Spleen (tissue), 11 donors: ENCODE measurements around the gene MIP. TPM values are rescaled to one million over a fixed set of nuclear protein-coding genes. Genes with fewer than 3 reads are reported as not detected.

Experiments
- DNase-seq: peaks from one replicate; pipeline ENCODE4 v3.0.0-alpha.2; 2020
- H3K27ac ChIP-seq, 8 donors: fragments of 200-600 bp; sonication (generic) in 7 of 8; 1 replicate in 4 of 8; 2 replicates in 4 of 8; pipeline versions ENCODE4 v1.5.0 to v1.8.0; 2016 to 2021; ENCODE audit warnings: inconsistent platforms in 4 of 8, mild to moderate bottlenecking in 4 of 8, moderate library complexity in 1 of 8
- H3K27me3 ChIP-seq, 7 donors: fragments of 200-600 bp; sonication (generic) in 6 of 7; replicated peaks in 1 of 7; 1 replicate in 4 of 7; 2 replicates in 3 of 7; pipeline versions ENCODE4 v1.5.0 to v1.8.0; 2016 to 2021; ENCODE audit warnings: inconsistent platforms in 3 of 7, mild to moderate bottlenecking in 1 of 7
- H3K36me3 ChIP-seq, 6 donors: fragments of 200-600 bp; sonication (generic) in 5 of 6; 1 replicate in 4 of 6; 2 replicates in 2 of 6; pipeline versions ENCODE4 v1.5.0 to v1.8.0; 2016 to 2021; ENCODE audit warnings: inconsistent platforms in 2 of 6
- H3K4me1 ChIP-seq, 6 donors: fragments of 200-600 bp; sonication (generic) in 5 of 6; 1 replicate in 3 of 6; 2 replicates in 3 of 6; pipeline versions ENCODE4 v1.5.0 to v1.8.0; 2016 to 2021; ENCODE audit warnings: inconsistent platforms in 3 of 6
- H3K4me3 ChIP-seq, 8 donors: fragments of 200-600 bp; sonication (generic) in 7 of 8; 1 replicate in 4 of 8; 2 replicates in 4 of 8; pipeline versions ENCODE4 v1.5.0 to v1.8.0; 2016 to 2021; ENCODE audit warnings: inconsistent platforms in 4 of 8, mild to moderate bottlenecking in 4 of 8, moderate library complexity in 2 of 8
- H3K9me3 ChIP-seq, 8 donors: fragments of 200-600 bp; sonication (generic) in 7 of 8; 1 replicate in 4 of 8; 2 replicates in 4 of 8; pipeline versions ENCODE4 v1.5.0 to v1.8.0; 2016 to 2021; ENCODE audit warnings: inconsistent platforms in 4 of 8
- POLR2A ChIP-seq, 3 donors: fragments of 450-650 bp; IDR thresholded peaks; one replicate each; pipeline ENCODE4 v1.5.1; 2017; ENCODE audit warnings: antibody characterized with exemption in 3 of 3, mild to moderate bottlenecking in 1 of 3
- POLR2AphosphoS5 ChIP-seq, 3 donors: sonication (generic); formaldehyde crosslinking; IDR thresholded peaks; one replicate each; pipeline ENCODE4 v1.5.1; 2017; ENCODE audit warnings: antibody characterized with exemption in 3 of 3
- WGBS, 5 donors: extraction: QIAGEN DNeasy Blood & Tissue Kit in 3 of 5; methylation state at CpG; one replicate each; pipeline versions ENCODE4 v1.1.5 to v1.1.7; 2013 to 2018; 5-methylcytosine and 5-hydroxymethylcytosine counted together
- intact Hi-C: fragments of 100-400 bp; cut with DNase I; formaldehyde crosslinking; loops from one replicate; pipeline ENCODE4 v1.15.0; 2023; ENCODE audit warnings: low total_unique reads
- polyA plus RNA-seq, 3 donors: library from polyadenylated mRNA; stranded (reverse); fragments of 200-250 nt; gene quantifications; one replicate each; pipeline ENCODE4 v1.2.1, GENCODE V29; 2013
- total RNA-seq, 7 donors: library from RNA; depleted of rRNA in 3 of 7; stranded (reverse); fragments of >200 nt in 3 of 7; fragmentation: NEBNext Ultra II Directional in 4 of 7; extraction: Animal tissue kit (Norgen Biotek cat#: 25700) in 4 of 7; gene quantifications; one replicate each; pipeline versions ENCODE4 v1.1.0 to v1.2.1, GENCODE V29; 2016 to 2021
- TF ChIP-seq, protein P1 (sequence below), 11 experiments: fragments of 200-600 bp in 7 of 11; fragments of 450-650 bp in 4 of 11; sonication (generic) in 4 of 11; IDR thresholded peaks in 8 of 11; conservative IDR thresholded peaks in 3 of 11; 1 replicate in 7 of 11; 2 replicates in 4 of 11; pipeline versions ENCODE4 v1.4.0 to v1.8.0; 2016 to 2021; ENCODE audit warnings: antibody characterized with exemption in 11 of 11, inconsistent platforms in 4 of 11, mild to moderate bottlenecking in 1 of 11
- donor health status: healthy with polysubstance abuse.
- donor health status: DM: no; HTN: no; CAD: no; lungs with moderate emphysema.
- donor health status: DM: no; HTN: no; CAD: no.
- donor health status: Bipolar disorder and iron deficiency.
- donor health status: healthy.
- donor health status: DM: no; HTN: no; CAD: no.
- donor health status: DM: yes; HTN: yes; CAD: no.

Gene MIP
- total and polyA plus RNA-seq, 10 donors, result 0.07 to 0.52 (median 0.14) TPM; not detected in 7

DNA sequence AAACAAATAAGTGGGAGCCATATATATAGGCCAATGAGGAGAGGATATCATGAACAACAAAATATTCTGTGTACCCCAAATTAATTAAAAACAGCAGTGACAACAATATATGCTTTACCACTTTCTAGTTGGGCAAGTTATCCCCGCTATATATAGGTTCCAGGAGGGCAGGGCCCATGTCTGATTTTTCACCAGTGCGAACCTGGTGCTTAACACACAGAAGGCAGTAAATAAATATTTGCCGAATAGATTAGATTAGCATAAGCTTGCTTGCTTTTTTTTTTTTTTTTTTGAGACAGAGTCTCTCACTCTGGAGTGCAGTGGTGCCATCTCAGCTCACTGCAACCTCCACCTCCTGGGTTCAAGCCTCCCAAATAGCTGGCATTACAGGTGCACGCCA, 3.4 kb upstream of the MIP start:
- no peak for DNase-seq
- Histone ChIP-seq H3K4me3 (no peak overlapping the region), H3K36me3 (no peaks in the 10 kb centered on the region), H3K4me1 (peaks cover 0 to 9% (median 0%) of the 10 kb centered on the region in 6 donors), H3K27ac (no peak overlapping the region), H3K9me3 (no peaks in the 10 kb centered on the region), H3K27me3 (no peaks in the 10 kb centered on the region)
- TF ChIP-seq, protein P1, sequence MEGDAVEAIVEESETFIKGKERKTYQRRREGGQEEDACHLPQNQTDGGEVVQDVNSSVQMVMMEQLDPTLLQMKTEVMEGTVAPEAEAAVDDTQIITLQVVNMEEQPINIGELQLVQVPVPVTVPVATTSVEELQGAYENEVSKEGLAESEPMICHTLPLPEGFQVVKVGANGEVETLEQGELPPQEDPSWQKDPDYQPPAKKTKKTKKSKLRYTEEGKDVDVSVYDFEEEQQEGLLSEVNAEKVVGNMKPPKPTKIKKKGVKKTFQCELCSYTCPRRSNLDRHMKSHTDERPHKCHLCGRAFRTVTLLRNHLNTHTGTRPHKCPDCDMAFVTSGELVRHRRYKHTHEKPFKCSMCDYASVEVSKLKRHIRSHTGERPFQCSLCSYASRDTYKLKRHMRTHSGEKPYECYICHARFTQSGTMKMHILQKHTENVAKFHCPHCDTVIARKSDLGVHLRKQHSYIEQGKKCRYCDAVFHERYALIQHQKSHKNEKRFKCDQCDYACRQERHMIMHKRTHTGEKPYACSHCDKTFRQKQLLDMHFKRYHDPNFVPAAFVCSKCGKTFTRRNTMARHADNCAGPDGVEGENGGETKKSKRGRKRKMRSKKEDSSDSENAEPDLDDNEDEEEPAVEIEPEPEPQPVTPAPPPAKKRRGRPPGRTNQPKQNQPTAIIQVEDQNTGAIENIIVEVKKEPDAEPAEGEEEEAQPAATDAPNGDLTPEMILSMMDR (IDR thresholded peaks at IDR 0.05 in 8 of 11, conservative IDR thresholded peaks at IDR 0.05 in 3 of 11), result no peak
- TF ChIP-seq POLR2A (IDR thresholded peaks at IDR 0.05) (no peak), POLR2AphosphoS5 (IDR thresholded peaks at IDR 0.05) (no peak)
- WGBS, 5 donors, result 87 to 96% (median 95%) methylated on average over 4 of the region's 4 CpGs
- intact Hi-C loops, result no loop called here

DNA sequence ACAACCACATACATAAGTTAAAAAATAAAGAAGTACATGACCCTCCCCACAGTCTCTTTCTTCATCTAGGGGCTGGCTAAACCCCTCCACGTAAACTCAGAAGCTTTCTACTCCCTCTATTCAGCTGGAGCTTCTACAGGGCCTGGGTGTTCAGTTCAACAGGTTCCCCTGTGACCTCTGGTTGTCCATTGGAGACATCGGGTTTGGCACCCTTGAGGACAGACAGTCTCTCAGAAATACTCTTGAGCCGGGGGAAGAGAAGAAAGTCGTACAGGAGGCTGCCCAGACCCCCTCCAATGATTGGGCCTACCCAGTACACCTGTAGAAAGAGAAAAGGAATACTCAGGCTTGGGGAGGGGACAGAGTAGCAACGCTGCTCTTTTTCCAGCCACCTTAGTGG, 3.3 kb downstream of the MIP start:
- no peak for DNase-seq
- no peaks in the 10 kb centered on the region for H3K36me3 ChIP-seq
- no peaks in the 10 kb centered on the region for H3K27me3 ChIP-seq
- TF ChIP-seq POLR2AphosphoS5 (IDR thresholded peaks at IDR 0.05) (no peak), POLR2A (IDR thresholded peaks at IDR 0.05) (no peak)
- TF ChIP-seq, protein P1 (IDR thresholded peaks at IDR 0.05 in 8 of 11, conservative IDR thresholded peaks at IDR 0.05 in 3 of 11), result no peak
- no peaks in the 10 kb centered on the region for H3K9me3 ChIP-seq
- intact Hi-C loops, result no loop called here
- H3K4me3 ChIP-seq, result no peak overlapping the region
- 70 to 78% (median 74%) methylated on average over 5 of the region's 5 CpGs for WGBS, 5 donors
- peaks cover 4 to 29% (median 19%) of the 10 kb centered on the region in 6 donors for H3K4me1 ChIP-seq
- no peak overlapping the region for H3K27ac ChIP-seq

DNA sequence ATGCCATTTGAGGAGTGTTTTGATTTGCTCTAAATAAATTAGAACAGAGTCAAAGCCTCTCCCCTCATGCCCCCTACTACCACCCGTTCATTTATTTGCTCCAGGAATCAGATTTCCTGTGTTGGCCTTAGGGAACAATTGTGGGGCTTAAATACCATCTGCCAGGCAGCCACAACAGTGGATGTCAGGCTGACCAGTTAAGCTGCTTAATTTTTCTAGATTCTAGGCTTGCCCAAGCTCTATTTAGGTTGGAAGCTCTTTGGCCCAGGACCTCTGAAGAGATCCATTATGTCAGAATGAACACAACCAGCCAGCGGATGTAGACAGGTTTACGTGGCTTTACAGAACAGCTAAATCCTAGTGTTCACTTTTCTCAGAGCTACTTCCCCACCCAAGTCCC, 4.2 kb downstream of the MIP start:
- no peak overlapping the region for H3K4me3 ChIP-seq
- no peaks in the 10 kb centered on the region for H3K9me3 ChIP-seq
- intact Hi-C loops, result no loop called here
- TF ChIP-seq POLR2A (IDR thresholded peaks at IDR 0.05) (no peak), POLR2AphosphoS5 (IDR thresholded peaks at IDR 0.05) (no peak)
- TF ChIP-seq, protein P1 (IDR thresholded peaks at IDR 0.05 in 8 of 11, conservative IDR thresholded peaks at IDR 0.05 in 3 of 11), result no peak
- H3K4me1 ChIP-seq, result peaks cover 4 to 29% (median 19%) of the 10 kb centered on the region in 6 donors
- H3K27me3 ChIP-seq, result no peaks in the 10 kb centered on the region
- WGBS, 5 donors, result 85 to 91% (median 88%) methylated on average over 3 of the region's 3 CpGs
- no peak for DNase-seq
- H3K27ac ChIP-seq, result peak overlapping the region in 6 of 8 donors; percentile 64 to 92 (median 88)
- no peaks in the 10 kb centered on the region for H3K36me3 ChIP-seq

DNA sequence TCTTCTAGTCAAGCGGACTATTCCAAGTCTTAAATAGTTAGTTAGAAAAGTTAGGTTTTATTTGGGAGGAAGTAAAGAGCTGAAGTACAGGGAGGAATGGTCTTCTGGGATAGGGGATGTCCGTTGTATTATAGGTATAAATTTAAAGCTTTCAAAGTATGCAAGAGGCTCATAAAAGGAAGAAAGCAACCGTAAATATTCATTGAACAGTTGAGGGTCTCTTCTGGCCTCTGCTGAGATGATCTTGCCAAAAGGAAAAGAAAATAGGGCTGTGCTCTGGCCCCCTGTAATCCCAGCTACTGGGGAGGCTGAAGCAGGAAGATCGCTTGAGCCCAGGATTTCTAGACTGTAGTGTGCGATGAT, 4.9 kb downstream of the MIP start:
- DNase-seq, result no peak
- 26 to 33% (median 28%) methylated on average over 5 of the region's 5 CpGs for WGBS, 5 donors
- H3K27me3 ChIP-seq, result no peaks in the 10 kb centered on the region
- peak overlapping the region; percentile 64 to 92 (median 88) for H3K27ac ChIP-seq
- peaks cover 4 to 31% (median 19%) of the 10 kb centered on the region in 6 donors for H3K4me1 ChIP-seq
- no peaks in the 10 kb centered on the region for H3K36me3 ChIP-seq
- H3K9me3 ChIP-seq, result no peaks in the 10 kb centered on the region
- intact Hi-C loops, result loop anchor here (10.0 kb wide), 1 partner anchor 85 kb away; the partner anchor contains the start of genes APOF and STAT2
- TF ChIP-seq, protein P1 (IDR thresholded peaks at IDR 0.05 in 8 of 11, conservative IDR thresholded peaks at IDR 0.05 in 3 of 11), result no peak
- TF ChIP-seq POLR2AphosphoS5 (IDR thresholded peaks at IDR 0.05) (no peak), POLR2A (IDR thresholded peaks at IDR 0.05) (no peak)
- peak overlapping the region; percentile 74 to 99 (median 98) for H3K4me3 ChIP-seq
